Caco-2 (cell line): ENCODE measurements around the gene GRK3. TPM values are rescaled to one million over a fixed set of nuclear protein-coding genes. Genes with fewer than 3 reads are reported as not detected.
"Not testable (repeated sequence)": the region's sequence is repeated elsewhere in the genome, so short reads cannot be mapped to it uniquely, and the experiment has no call there.

Source experiments
- BruUV-seq: library from RNA; stranded (reverse); fragments of 400-500 nt; replicated peaks from 2 replicates; lab custom pipeline; 2021; lab: Mats Ljungman, UMichigan
- CTCF ChIA-PET: fragments of 300-600 bp; sonication (Branson Sonifier 250); formaldehyde crosslinking; loops from one replicate; lab custom pipeline; 2022; ENCODE audit warnings: antibody characterized with exemption; lab: Charles Lee
- POLR2A ChIA-PET: fragments of 300-600 bp; sonication (Branson Sonifier 250); formaldehyde crosslinking; loops from one replicate; lab custom pipeline; 2022; ENCODE audit warnings: antibody characterized with exemption; lab: Charles Lee
- DNase-seq, 2 experiments: peaks; one replicate each; pipeline versions ENCODE4 v3.0.0 to v3.0.0-alpha.2; 2020 to 2022
- H3K27me3 ChIP-seq: replicated peaks from 2 replicates; pipeline ENCODE4 v1.6.0; 2011; ENCODE audit warnings: low read length; ENCODE audit not compliant: control insufficient read depth, insufficient read depth
- H3K36me3 ChIP-seq: 2 replicates; pipeline ENCODE4 v1.5.1; 2011; ENCODE audit warnings: low read length; ENCODE audit not compliant: control insufficient read depth, insufficient read depth
- H3K4me1 ChIP-seq: fragments of 250-450 bp; sonication (Bioruptor Pico); 2 replicates; pipeline ENCODE4 v1.5.1; 2020; ENCODE audit warnings: mild to moderate bottlenecking
- H3K4me3 ChIP-seq: 2 replicates; pipeline ENCODE4 v1.5.1; 2011; ENCODE audit warnings: low read depth, mild to moderate bottlenecking, control low read depth, low read length
- H3K9me3 ChIP-seq: fragments of 250-450 bp; sonication (Bioruptor Pico); 2 replicates; pipeline ENCODE4 v1.5.1; 2020; ENCODE audit warnings: mild to moderate bottlenecking, moderate library complexity
- H3K27ac Mint-ChIP-seq: one replicate; pipeline ENCODE4 v1.8.0; 2022; ENCODE audit warnings: mixed read lengths; ENCODE audit not compliant: unreplicated experiment
- H3K27me3 Mint-ChIP-seq: one replicate; pipeline ENCODE4 v1.8.0; 2022; ENCODE audit warnings: mixed read lengths; ENCODE audit not compliant: insufficient read depth, unreplicated experiment
- H3K36me3 Mint-ChIP-seq: one replicate; pipeline ENCODE4 v1.8.0; 2022; ENCODE audit warnings: mild to moderate bottlenecking, mixed read lengths; ENCODE audit not compliant: insufficient read depth, unreplicated experiment
- H3K4me1 Mint-ChIP-seq: one replicate; pipeline ENCODE4 v1.8.0; 2022; ENCODE audit warnings: low read depth, mixed read lengths; ENCODE audit not compliant: unreplicated experiment
- H3K4me3 Mint-ChIP-seq: one replicate; pipeline ENCODE4 v1.8.0; 2022; ENCODE audit warnings: mild to moderate bottlenecking, moderate library complexity, mixed read lengths; ENCODE audit not compliant: unreplicated experiment
- H3K9me3 Mint-ChIP-seq: one replicate; pipeline ENCODE4 v1.8.0; 2022; ENCODE audit warnings: mixed read lengths; ENCODE audit not compliant: unreplicated experiment
- CTCF ChIP-seq, 2 experiments: fragments of 200-600 bp in 1 of 2; IDR thresholded peaks; 1 replicate in 1 of 2; 2 replicates in 1 of 2; pipeline versions ENCODE4 v1.5.1 to v1.8.0; 2011 to 2022; ENCODE audit warnings: antibody characterized with exemption in 1 of 2, control low read depth in 1 of 2, inconsistent platforms in 1 of 2, low read depth in 1 of 2, low read length in 1 of 2, mild to moderate bottlenecking in 1 of 2, moderate library complexity in 1 of 2; ENCODE audit not compliant: insufficient read depth in 1 of 2, severe bottlenecking in 1 of 2, unreplicated experiment in 1 of 2
- intact Hi-C: fragments of 100-400 bp; cut with micrococcal nuclease; formaldehyde crosslinking; loops from one replicate; pipeline ENCODE4 v1.10.0; 2022; ENCODE audit not compliant: unreplicated experiment
- total RNA-seq: library from RNA; stranded (reverse); gene quantifications from 2 replicates; pipeline ENCODE4 v1.2.3, GENCODE V29; 2022

The GRK3 gene
- total RNA-seq, 1 experiment from 2014 or later = 9.7 TPM

DNA sequence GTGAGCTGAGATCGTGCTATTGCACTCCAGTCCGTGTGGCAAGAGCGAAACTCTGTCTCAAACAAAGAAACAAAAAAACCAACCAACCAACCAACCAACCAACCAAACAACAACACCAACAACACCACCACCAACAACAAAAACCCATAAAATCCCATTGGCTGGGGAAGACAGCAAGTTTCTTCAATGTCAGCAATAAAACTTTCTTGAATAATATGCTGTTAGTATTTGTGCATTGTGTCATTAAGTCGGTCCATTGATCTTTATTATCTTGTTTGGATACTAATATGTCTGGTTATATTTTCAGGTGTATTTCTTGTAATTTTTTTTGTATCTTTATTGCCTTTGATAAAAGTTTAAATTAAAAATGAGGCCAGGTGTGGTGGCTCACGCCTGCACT is 9.4 kb downstream of the GRK3 start:
- H3K9me3 ChIP-seq = no peaks in the 10 kb centered on the region
- Mint-ChIP-seq H3K4me3 (no peak overlapping the region), H3K9me3 (no peaks in the 10 kb centered on the region), H3K27ac (no peak overlapping the region), H3K27me3 (no peaks in the 10 kb centered on the region), H3K4me1 (no peaks in the 10 kb centered on the region), H3K36me3 (no peaks in the 10 kb centered on the region)
- intact Hi-C loops = no loop called here
- POLR2A ChIA-PET = no interaction called here
- H3K4me3 ChIP-seq = no peak overlapping the region
- CTCF ChIA-PET = no interaction called here
- H3K4me1 ChIP-seq = no peaks in the 10 kb centered on the region
- no peak for DNase-seq
- no peak for TF ChIP-seq CTCF (IDR thresholded peaks at IDR 0.05; ENCODE audit: insufficient read depth in 1 of 2, low read depth in 1 of 2, low read length in 1 of 2, severe bottlenecking in 1 of 2, unreplicated experiment in 1 of 2)
- no TSS peak for BruUV-seq
- H3K36me3 ChIP-seq = no peaks in the 10 kb centered on the region
- H3K27me3 ChIP-seq = no peaks in the 10 kb centered on the region

GRCh38 chr22:25574736-25575135 is 10.3 kb downstream of the GRK3 start:
- Mint-ChIP-seq H3K27ac (no peak overlapping the region), H3K4me1 (no peaks in the 10 kb centered on the region), H3K36me3 (no peaks in the 10 kb centered on the region), H3K4me3 (no peak overlapping the region), H3K27me3 (no peaks in the 10 kb centered on the region), H3K9me3 (no peaks in the 10 kb centered on the region)
- CTCF ChIA-PET = no interaction called here
- no peak for TF ChIP-seq CTCF (IDR thresholded peaks at IDR 0.05; ENCODE audit: insufficient read depth in 1 of 2, low read depth in 1 of 2, low read length in 1 of 2, severe bottlenecking in 1 of 2, unreplicated experiment in 1 of 2)
- Histone ChIP-seq H3K4me1 (no peaks in the 10 kb centered on the region), H3K4me3 (no peak overlapping the region), H3K36me3 (no peaks in the 10 kb centered on the region), H3K27me3 (no peaks in the 10 kb centered on the region), H3K9me3 (no peaks in the 10 kb centered on the region)
- BruUV-seq = no TSS peak
- POLR2A ChIA-PET = no interaction called here
- no peak for DNase-seq
- intact Hi-C loops = no loop called here

DNA sequence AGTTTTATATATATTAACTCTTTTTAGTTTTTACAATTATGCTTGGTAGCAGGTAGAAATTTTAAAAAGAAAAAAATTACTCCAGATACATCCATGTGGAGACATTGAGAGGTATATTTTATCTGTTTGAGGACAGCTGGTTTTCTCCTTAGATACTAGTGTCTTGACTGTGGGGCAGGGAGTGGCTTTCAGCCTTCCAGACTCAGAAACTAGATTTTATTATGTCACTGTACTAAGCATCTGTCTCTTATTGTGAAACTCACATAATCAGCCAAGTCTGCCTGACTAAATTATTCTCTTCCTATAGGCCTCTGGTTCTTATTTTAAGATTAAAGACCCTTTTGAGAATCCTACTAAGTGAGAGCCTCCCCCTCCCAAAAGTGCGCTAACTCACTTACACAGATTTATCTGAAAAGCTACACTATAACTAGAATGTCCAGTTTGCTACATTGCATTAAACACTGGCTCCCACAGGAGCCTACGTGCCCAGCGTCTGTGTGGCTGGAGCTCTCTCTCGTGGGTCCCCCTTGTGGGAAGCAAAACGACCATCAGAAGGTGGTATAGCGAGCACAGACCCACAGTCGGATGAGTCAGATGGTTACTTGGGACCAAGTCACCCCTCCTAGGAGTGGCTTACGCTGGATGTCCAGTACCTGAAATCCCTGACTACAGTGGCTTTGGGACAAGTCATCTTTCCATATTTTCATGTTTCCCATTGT is 11.4 kb downstream of the GRK3 start:
- H3K36me3 ChIP-seq, POLR2A ChIA-PET, H3K27me3 ChIP-seq, H3K9me3 Mint-ChIP-seq, H3K4me1 ChIP-seq, H3K27me3 Mint-ChIP-seq, H3K9me3 ChIP-seq, H3K4me3 Mint-ChIP-seq, DNase-seq, intact Hi-C loops, H3K4me1 Mint-ChIP-seq, H3K36me3 Mint-ChIP-seq, BruUV-seq, H3K4me3 ChIP-seq, H3K27ac Mint-ChIP-seq, CTCF ChIA-PET: not testable (repeated sequence)

DNA sequence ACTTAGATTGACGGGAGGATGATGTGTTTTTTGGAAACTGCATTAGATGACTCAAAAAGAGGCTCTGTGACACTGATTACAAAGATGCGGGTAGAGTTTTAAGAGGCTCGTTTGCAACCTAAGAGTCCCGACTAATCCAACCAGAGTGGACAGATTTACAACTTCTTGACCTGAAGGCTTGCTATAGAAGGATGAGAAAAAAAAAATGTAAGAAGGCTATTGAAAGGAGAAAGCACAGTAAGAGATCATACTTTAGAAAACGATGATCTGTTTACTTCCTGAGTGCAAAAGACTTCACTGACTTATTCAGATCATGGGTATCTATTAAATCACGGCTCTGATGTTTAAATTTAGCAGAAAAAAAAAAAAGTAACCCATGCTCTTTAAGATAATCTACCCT is 17.0 kb downstream of the GRK3 start:
- CTCF ChIA-PET, BruUV-seq, H3K9me3 Mint-ChIP-seq, H3K36me3 ChIP-seq, POLR2A ChIA-PET, H3K4me3 ChIP-seq, H3K27me3 ChIP-seq, H3K9me3 ChIP-seq, intact Hi-C loops, H3K4me1 Mint-ChIP-seq, H3K27me3 Mint-ChIP-seq, H3K36me3 Mint-ChIP-seq, H3K27ac Mint-ChIP-seq, H3K4me1 ChIP-seq, H3K4me3 Mint-ChIP-seq, DNase-seq: not testable (repeated sequence)
